Skeletal muscle cell (primary cell): ENCODE results near the gene ARHGAP10.

ENCODE experiments used
- DNase-seq: peaks from one replicate; pipeline ENCODE4 v3.0.0-alpha.2; 2010; ENCODE audit warnings: low read depth
- H3K4me3 ChIP-seq: 2 replicates; pipeline ENCODE4 v1.5.1; 2011; ENCODE audit warnings: low read depth, mild to moderate bottlenecking, control low read depth, low read length, moderate library complexity

The ARHGAP10 gene

DNA sequence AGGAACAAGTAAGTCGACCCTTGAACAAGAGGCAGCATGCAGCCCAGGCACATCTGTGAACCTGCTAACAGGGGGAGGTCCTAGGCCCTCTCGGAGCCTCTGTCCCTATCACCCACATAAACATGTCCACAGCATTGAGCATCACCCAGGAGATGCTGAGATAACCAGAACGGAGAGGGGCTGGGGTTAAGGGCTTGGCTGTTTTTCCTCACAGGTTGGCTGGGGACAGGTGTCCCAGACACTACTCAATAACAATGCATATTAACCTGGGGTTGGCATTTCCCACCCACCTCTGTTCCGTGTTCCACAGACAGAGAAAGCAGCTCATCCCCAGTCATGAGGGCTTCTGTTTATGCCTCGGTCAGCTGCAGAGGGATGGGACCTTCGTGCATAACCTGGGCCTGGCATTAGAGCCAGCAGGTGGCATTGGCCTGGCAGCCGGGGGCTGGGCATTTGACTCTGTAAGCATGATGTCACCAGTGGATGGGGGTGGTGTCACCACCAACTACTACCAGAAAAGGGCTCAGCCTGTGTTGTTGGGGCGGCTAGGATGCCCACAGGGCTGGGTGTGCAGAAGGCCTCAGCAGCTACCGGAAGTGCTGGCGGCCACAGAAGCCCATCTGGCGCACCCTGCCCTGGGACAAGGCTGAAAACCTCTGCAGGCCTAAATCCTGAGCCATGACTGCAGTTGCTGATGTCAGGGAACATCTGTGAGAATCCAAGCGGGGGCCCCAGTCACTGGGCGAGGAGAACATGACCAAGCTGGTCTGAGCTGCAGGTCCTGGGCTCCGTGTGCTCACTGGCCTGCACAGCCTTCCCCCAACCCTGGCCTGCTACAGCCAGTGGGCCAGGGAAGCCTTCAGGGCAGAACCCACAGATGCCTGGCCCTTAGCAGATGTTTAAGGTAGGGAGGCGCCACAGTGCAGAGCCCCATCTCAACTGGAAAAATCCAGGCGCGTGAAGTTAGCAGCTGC lies 358.9 kb downstream of the ARHGAP10 start:
- no peak for DNase-seq
- no peak overlapping the region for H3K4me3 ChIP-seq

DNA sequence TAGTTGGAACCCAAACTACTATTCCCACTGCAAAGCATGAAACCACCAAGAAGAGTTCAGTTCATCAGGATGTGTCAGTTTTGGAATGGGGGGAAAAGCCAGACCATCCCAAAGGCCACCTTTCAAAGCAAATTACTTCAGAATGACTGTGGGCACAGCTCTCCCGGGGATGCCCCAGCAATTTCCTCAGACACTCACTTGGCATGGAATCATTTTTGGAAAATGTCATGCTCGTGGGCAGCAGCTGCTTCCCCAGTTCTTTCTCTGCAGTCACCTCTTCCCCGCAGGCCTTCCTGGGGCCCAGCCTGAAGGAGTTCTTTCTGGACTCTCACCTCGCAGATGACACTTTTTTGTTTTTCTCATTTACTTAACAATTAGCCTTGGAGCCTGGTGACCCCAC lies 360.0 kb downstream of the ARHGAP10 start:
- H3K4me3 ChIP-seq, result no peak overlapping the region
- DNase-seq, result no peak

DNA sequence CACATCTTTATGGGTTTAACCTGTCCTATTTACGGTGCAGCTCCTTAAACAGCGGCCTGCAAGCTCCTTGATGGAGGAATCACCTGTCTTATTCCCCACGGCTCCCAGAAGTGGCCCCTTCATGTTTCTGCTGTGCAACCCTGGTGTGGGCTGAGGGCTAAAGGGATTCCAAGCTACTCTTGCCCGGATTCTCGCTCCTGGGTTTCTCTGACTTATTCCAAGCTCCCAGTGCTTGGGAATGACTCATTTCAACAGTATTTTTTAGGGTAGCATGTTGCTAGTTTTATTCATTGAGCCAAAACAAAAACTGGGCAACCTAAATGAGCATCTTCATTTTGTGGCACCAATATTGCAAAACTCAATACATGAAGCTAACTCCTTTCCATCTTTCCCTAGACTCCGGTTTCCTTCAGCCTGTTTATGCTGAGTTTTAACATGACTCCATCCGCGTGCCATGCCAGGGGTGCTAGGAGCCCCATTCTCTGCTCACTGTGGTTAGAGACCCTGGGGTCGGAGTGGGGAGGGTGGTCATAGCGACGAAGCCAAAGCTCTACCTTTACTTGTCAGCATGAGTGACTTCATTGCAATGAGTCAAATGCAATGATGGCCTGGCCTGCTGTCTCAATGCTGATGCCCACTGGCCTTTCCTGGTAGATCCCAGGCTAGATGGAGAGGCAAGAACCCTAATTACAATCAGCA lies 360.6 kb downstream of the ARHGAP10 start:
- no peak overlapping the region for H3K4me3 ChIP-seq

DNA sequence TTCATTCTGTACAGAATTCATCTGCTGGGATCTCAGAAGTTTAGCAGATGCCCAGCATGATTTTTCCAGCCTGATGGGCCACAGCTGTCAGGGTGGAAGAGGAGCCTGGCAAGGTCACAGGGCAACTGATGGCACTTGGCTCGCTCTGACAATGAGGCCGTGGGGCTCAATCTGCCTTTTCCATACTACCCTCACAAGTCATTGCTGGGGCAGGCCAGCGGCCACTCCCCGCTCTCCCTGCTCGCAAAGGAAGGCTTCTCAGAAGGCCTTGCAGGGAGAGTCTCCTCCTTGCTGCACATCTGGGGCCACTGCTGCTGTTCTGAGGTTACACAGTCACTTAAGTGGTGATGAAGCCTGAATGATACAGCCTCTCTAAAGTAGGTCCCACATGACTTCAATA lies 361.2 kb downstream of the ARHGAP10 start:
- no peak for DNase-seq
- no peak overlapping the region for H3K4me3 ChIP-seq

More for the DNA sequence above, 360.6 kb downstream of the ARHGAP10 start:
- no peak for DNase-seq

DNA sequence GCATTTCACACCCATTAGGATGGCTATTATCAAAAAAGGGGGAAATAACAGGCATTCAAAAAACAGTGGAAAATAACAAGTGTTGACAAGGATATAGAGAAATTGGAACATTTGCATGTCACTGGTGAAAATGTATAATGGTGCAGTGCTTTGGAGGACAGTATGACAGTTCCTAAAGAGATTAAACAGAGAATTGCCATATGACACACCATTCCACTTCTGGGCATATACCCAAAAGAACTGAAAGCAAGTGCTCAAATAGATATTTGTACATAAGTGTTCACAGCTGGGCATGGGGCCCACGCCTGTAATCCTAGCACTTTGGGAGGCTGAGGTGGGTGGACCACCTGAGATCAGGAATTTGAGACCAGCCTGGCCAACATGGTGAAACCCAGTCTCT lies 362.3 kb downstream of the ARHGAP10 start:
- H3K4me3 ChIP-seq, result no peak overlapping the region
- DNase-seq, result no peak

DNA sequence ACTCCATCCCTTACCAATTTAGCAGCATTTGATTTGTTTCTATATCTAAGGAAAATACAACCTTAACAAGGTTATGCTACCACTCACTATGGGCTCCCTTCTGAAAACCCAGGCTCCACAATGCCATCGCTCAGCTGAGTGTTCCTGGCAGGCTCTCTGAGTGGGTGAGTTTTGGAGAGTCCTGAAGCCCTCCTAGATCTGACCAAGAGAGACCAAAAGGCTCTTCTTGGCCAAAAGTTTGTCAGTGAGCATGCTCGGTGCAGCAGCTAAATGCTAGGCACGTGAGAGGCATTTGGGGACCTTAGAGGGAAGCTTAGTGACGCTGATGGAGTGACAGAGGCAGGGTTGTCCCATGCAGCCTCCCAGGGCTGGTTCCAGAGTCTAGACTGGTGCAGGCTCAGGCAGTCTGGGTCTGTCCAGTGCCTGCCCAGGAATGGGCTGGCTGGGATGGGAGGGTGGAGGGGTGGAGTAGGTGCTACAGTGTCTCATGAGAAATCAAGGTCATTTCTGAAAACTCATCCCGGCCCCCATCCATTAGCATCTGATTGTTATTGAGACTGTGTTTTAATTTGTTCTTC lies 363.5 kb downstream of the ARHGAP10 start:
- no peak for DNase-seq
- H3K4me3 ChIP-seq, result no peak overlapping the region

DNA sequence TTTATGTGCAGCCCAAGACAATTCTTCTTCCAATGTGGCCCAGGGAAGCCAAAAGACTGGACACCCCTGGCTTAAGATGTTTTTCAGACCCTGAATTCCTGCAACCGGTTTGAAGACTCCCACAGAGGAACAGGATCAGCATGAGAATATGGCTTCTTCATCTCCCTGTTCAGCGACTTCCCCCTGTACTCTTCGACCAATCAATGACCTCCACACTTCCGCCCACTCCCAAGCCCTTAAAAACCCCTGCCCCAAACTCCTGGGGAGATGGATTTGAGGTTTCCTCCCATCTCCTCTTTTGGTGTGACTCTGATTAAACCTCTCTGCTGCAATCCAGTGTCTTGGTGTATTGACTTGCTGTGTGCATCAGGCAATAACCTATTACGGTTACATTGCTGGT lies 365.9 kb downstream of the ARHGAP10 start:
- H3K4me3 ChIP-seq, result no peak overlapping the region
- no peak for DNase-seq

DNA sequence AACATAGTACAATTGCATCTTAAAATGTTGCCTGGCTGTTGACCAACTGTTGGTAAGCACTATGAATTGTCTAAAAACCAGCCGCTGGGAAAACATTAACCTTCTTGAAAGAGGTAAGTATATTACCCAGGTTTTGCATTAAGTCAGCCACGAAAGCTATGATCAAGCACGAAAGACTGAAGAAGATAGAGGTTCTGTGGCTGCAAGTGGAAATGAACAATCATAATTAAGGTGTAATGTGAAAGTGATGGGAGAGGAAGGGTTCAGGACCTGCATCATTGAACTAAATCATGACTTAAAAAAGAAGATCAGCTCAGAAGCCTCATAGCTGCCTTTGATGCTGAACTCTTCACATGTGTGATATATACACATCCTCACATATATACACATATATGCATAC lies 369.3 kb downstream of the ARHGAP10 start:
- DNase-seq, result no peak

DNA sequence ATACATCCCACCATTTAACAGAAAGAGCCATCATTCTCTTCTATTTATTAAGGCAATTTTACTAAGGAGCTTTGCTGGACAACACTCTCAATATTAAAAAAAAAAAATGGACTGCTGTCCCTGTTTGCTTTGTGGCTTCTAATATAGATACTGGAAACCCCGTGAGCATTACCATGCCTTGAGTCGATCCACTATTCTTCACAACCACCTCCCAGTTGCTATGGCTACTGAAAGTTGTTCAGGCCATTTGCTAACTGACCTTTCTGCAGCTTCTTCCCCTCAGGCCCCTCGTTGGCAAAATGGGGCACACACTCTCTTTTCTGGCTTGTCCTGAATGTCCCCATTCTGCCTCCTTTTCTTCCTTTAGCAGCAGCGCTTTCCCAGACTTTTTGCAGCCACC lies 369.9 kb downstream of the ARHGAP10 start:
- H3K4me3 ChIP-seq, result no peak overlapping the region
- no peak for DNase-seq

More for the DNA sequence above, 369.3 kb downstream of the ARHGAP10 start:
- H3K4me3 ChIP-seq, result no peak overlapping the region

DNA sequence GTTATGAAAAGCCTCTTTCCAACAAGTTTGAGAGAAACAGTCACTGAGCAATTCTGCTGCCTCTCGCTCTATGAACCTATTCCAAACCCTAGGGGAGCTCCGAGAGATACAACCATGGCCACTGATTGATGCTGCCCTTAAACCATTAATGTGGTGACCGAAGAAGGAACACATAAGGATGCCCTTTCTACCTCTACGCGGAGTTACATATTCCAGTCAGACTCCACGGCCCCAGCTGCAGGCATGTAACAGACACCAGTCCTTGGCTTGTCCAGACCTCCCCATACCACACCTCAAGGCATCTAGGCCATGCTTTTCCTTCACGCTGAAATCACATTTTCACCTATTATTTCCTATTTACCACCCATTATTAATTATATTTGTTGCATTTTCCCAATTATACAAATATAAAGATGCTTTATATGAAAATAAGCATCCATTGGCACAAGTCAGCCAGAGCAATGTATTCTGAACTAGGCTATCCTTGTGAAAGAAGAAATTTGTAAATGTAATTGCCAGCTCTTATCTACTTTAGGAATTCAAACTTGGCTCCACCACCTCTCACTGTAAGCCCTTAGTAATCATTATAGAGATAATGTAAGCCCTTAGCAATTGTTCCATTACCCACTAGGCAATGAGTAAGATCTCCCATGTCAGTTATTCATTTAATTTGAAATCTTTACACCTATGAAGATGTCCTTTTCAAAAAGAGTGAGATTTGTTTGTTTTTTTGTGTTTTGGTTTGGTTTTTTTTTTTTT lies 371.9 kb downstream of the ARHGAP10 start:
- DNase-seq, result no peak
- H3K4me3 ChIP-seq, result no peak overlapping the region

DNA sequence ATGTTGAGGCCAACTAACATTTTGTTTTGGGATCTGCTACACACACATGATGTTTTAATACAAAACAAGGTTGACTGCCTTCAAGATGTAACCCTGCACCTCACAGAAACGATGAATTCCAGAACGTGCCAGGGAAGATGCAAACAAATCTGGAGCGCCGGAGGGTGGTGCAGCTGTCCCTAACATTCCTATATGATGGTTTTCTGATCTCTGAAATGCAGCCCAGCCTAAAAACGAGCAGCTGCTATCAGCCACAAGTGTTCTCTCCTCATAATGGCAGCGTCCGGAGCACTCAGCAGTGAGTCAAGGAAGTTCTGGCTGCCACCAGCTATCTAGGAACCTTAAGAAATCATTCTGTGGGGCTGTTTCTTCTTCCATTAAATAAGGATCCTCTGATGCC lies 376.9 kb downstream of the ARHGAP10 start:
- no peak overlapping the region for H3K4me3 ChIP-seq
- DNase-seq, result peak; percentile 20

DNA sequence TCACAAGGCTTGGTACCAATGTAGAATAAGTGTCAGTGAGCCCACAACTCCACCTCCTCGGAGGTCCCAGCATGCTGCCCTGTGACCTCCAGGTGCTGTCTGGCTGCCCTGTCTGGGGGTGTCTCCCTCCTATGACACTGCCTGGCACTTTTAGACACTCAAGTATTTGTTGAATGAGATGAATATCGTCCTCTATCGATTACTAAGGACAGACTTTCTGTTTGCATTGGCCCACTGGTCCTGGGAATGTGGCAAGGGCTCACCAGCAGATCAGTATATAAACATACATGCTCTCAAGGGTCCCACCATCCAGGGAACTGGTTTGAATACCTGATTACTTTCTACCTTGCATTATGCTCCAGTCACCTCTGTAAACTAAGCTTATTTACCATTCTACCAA lies 377.3 kb downstream of the ARHGAP10 start:
- no peak for DNase-seq

DNA sequence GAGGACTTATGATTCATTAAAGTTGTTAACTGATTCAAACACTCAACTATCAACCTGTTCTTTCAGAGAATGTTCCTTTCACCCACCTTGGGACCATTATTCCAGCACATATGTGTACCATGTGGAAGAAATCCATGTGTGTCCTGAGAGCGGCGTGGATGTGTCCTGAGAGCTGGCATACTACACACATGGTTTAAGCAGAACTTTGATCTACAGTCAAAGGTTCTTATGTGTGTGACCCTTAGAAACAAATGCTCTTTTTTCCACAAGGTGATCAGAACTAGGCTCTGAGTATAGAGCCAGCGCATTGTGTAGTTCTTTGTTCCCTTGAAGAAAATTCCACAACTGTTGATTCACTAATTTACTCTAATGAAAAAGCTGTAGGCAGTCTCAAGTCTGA lies 378.3 kb downstream of the ARHGAP10 start:
- H3K4me3 ChIP-seq, result no peak overlapping the region
- no peak for DNase-seq

More for the DNA sequence above, 377.3 kb downstream of the ARHGAP10 start:
- H3K4me3 ChIP-seq, result no peak overlapping the region

DNA sequence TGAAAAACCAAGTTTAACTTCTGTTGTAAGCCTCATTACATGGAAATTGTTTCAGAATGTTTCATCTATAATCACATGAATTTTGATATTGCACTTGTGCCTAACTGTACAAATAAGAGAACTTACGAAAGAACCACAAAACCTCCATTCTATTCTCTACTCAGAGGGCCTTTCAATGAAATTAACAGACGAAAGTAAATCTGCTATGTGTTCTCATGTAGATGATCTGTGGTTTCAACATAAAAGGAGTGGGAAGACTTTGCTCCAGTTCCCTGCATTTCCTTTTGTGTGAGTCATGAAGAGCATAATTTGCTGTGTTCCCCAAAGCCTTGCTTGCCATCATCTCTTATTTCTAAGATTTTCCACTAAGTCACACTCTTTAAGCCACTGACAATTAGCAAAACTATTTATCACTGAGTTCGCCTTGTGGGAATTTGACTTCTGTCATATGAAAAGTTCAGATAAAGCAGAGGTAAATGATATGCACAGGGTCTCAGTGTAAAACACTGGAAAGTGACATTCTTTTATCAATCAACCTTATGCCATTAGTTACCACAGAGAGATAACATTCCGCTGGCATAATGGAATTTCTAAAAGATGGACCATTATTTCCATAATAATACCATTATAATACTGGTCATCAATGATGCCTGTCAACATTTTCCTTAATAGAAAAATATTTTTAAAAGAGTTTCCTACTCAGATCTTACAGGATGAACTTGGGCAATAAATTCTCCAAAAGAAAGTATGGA lies 380.5 kb downstream of the ARHGAP10 start:
- no peak overlapping the region for H3K4me3 ChIP-seq
- DNase-seq, result peak; percentile 67

DNA sequence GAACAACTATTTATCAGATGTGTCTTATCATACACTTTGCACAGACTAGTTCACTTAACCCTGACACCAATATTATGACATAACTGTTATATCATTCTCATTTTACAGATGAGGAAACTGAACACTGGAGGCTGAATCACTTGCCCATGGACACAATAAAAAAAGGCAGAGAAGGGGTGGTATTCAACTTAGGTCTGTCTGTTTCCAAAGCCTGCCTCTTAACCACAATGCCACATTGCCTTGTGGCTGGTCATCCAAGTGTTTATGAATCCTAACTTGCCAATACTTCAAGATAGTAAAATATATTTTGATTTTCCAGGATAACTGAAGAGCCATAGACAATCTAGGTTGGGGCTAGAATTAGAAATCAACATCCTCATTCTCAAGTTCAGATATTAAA lies 382.5 kb downstream of the ARHGAP10 start:
- H3K4me3 ChIP-seq, result no peak overlapping the region
- no peak for DNase-seq

DNA sequence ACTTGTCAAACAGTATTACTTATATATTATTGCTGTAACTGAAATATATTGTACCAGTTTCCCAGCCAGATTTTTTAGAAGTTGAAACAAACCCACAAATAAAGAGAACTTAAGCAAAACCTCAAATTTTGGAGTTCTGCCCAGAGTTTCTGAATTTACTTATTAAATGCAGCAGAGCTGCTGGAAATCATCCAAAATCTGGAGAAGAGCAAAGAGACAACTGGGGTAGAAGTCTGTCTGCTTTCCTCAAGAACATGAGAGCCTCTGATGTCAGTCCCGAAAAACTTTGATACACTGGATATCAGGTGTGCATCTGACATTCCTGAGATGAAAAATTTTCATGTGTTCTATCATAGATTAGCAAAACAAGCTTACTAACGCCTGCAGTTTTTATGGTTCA lies 384.4 kb downstream of the ARHGAP10 start:
- peak; percentile 81 for DNase-seq
- H3K4me3 ChIP-seq, result no peak overlapping the region

DNA sequence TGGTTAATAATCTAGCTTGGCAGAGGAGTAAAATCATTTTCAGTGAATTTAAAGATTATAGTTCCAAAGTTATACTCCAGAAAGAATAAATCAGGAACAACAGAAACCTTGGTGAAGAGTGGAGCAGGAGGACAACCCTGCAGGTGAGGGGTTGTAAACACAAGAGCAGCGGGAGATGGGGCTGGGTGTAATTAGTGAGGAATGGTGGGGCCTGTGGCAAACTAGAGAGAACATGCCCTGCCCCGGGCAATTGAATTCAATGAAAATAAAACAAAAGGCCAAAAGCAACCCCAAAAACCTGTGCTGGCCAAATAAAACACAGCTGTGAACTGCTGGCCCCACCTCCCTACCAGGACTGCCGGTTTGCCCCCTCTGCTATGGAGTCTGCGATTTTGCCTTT lies 385.1 kb downstream of the ARHGAP10 start:
- no peak for DNase-seq
- no peak overlapping the region for H3K4me3 ChIP-seq

DNA sequence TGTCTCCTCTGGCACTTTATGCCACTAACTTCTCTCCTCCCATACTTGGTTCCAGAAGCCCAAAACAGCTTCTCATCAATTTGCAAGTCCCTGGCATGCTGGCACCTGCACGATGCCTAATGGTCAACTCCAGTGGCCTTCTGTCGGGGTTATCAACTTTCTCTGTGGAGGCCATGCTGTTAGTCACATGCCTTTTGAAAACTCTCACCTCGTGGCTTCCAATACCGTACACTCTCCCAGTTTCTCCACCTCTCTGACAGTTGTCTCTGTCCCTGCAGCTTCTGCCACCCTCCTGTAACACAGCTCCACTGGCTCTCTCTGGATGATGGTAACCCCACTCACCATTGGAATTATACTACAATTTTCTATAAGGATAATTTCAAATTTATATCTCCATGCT lies 386.3 kb downstream of the ARHGAP10 start:
- DNase-seq, result no peak
- H3K4me3 ChIP-seq, result no peak overlapping the region

DNA sequence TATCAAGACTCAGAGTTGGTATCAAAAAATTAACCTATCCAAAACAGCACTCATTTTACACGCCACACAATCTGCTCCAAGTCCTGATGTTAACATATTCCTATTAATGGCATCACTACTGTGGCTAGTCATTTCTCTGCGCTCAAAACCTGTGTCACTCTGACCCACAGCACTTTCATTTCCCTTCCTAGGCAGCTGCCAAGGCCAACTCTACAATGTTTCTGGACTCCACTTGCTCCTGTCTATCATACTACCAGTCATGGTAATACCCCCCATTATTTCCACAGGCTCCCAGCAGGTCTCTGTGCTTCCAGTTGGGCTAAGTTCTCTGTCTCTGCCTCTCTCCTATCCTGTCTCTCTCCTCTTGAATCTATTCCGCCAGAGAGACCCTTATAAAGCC lies 386.7 kb downstream of the ARHGAP10 start:
- no peak overlapping the region for H3K4me3 ChIP-seq
- DNase-seq, result peak; percentile 7
